Motor neuron (in vitro differentiated cells): ENCODE results near the gene CDH4. TPM values are rescaled to one million over a fixed set of nuclear protein-coding genes. Genes with fewer than 3 reads are reported as not detected.

ENCODE experiments used
- ATAC-seq, 8 experiments: fragments of 200-7000 bp; cut with Tn5 transposase; replicated peaks in 6 of 8; 2 replicates each; pipeline ENCODE4 v1.8.0; 2021; ENCODE audit warnings: mild to moderate bottlenecking in 8 of 8, moderate library complexity in 8 of 8
- H3K27ac ChIP-seq, 2 donors: fragments of 250-450 bp; sonication (Bioruptor Pico); 2 replicates each; pipeline ENCODE4 v1.9.0; 2021; ENCODE audit warnings: antibody characterized with exemption in 2 of 2, mild to moderate bottlenecking in 2 of 2, moderate library complexity in 1 of 2
- H3K4me1 ChIP-seq, 2 donors: fragments of 250-450 bp; sonication (Bioruptor Pico); replicated peaks in 1 of 2; 2 replicates each; pipeline ENCODE4 v1.6.1; 2021; ENCODE audit warnings: antibody characterized with exemption in 2 of 2, mild to moderate bottlenecking in 2 of 2, moderate library complexity in 1 of 2
- H3K4me3 ChIP-seq, 5 donors: fragments of 250-450 bp; sonication (Bioruptor Pico); 2 replicates each; pipeline ENCODE4 v1.9.0; 2021; ENCODE audit warnings: antibody characterized with exemption in 5 of 5, mild to moderate bottlenecking in 5 of 5, moderate library complexity in 4 of 5
- WGBS, 10 experiments: fragments of 450-650 bp; shearing (Covaris generic); methylation state at CpG; one replicate each; pipeline ENCODE4 v1.0.0; 2022; 5-methylcytosine and 5-hydroxymethylcytosine counted together
- in situ Hi-C, 9 experiments: fragments of 400-800 bp; cut with MboI; loops; one replicate each; pipeline ENCODE4 v1.15.0; 2021; ENCODE audit warnings: low sequenced_read_pairs in 9 of 9, low pct_unique_long_range_greater_than_20kb in 2 of 9; ENCODE audit not compliant: unreplicated experiment in 9 of 9
- total RNA-seq, 8 experiments: library from RNA; unstranded; fragments of 300-600 nt; gene quantifications; 2 replicates each; pipeline versions ENCODE4 v1.2.3 to v1.2.4, GENCODE V29; 2022

CDH4 gene
- total RNA-seq, 8 experiments from 2014 or later = 2.4 to 41.6 (median 12.9) TPM

GRCh38 chr20:61907081-61907891, 655.2 kb downstream of the CDH4 start:
- peaks cover 11 to 14% of the 10 kb centered on the region in 2 donors for H3K4me1 ChIP-seq
- H3K27ac ChIP-seq = no peak overlapping the region
- H3K4me3 ChIP-seq = no peak overlapping the region
- 89 to 100% methylated on average over 1 to 7 of the region's 24 CpGs; no CpG with 5 or more reads in 8 of the 10 experiments for WGBS, 10 experiments
- ATAC-seq = peak in 5 of 8 experiments; percentile 12 to 24 (median 18)
- in situ Hi-C loops = no loop called here

DNA sequence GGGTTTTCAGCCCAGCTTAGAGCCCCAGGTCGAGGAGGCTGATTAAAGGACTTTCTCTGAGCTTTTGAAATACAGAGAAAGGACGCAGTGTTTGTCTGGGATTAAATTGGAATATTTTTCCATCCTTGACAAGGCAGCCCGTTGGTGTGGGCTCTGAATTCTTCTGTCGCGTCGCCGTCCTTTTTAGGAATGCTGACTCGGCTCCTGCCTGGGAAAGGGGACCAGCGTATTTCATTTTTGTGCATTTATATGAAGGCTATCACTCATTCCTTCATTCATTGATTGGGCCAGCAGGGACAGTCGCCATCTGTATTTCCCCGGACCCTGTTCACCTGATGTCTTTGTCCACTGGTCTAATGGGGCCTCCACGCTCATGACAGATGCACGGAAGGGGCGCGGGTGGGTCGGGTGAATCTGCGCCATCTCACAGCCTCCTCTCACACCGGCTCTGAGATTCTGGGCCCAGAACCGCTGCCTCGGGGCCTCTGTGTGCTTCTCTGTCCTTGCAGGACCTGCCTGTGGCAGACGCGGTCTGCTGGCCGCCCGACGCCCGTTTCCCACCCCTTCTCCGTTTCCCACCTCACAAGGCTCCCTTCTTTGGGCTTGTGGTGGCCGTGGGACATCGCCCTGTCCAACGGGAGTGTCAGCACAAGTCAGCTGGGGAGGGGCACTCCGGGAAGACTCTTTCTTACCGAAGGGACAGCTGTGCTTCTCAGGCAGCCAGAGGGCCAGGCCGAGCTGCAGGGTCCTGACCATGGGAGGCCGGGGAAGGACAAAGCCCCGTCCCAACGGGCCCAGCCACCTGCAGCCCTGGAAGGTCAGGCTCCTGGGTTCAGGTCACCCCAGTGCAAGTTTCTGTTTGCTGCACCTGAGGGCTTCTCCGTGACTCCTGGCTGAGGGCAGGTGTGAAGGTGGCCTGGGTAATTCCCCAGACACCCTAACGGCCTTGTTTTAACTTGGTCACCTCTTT, 656.3 kb downstream of the CDH4 start:
- no peak overlapping the region for H3K27ac ChIP-seq
- H3K4me1 ChIP-seq = peaks cover 8 to 12% of the 10 kb centered on the region in 2 donors
- in situ Hi-C loops = no loop called here
- peak in 3 of 8 experiments; percentile 3 to 24 (median 5) for ATAC-seq
- 20 to 100% (median 83%) methylated on average over 1 to 17 of the region's 38 CpGs; no CpG with 5 or more reads in 1 of the 10 experiments for WGBS, 10 experiments
- no peak overlapping the region for H3K4me3 ChIP-seq

GRCh38 chr20:61909028-61909427, 657.0 kb downstream of the CDH4 start:
- in situ Hi-C loops = no loop called here
- 0 to 100% (median 91%) methylated on average over 2 to 6 of the region's 9 CpGs; no CpG with 5 or more reads in 4 of the 10 experiments for WGBS, 10 experiments

DNA sequence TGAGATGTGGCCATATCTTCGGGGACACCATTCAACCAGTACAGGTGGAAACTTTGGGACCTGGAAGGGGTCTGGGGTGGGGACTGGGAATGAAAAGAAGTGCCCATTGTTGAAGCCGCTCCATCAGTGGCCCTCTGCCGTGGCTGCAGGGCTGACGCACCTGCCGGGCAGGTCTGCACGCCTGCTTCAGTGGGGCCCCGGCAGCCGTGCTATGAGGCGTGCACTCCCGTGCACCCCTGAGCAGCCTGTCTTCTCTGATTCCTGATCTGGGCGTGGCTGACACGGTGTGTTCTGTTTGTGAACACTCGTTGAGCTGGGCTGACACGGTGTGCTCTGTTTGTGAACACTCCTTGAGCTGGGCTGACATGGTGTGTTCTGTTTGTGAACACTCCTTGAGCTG, 657.8 kb downstream of the CDH4 start:
- no peak overlapping the region for H3K27ac ChIP-seq
- in situ Hi-C loops = no loop called here

More at GRCh38 chr20:61909028-61909427, 657.0 kb downstream of the CDH4 start:
- no peak overlapping the region for H3K4me3 ChIP-seq
- peaks cover 8 to 12% of the 10 kb centered on the region in 2 donors for H3K4me1 ChIP-seq
- no peak for ATAC-seq
- no peak overlapping the region for H3K27ac ChIP-seq

DNA sequence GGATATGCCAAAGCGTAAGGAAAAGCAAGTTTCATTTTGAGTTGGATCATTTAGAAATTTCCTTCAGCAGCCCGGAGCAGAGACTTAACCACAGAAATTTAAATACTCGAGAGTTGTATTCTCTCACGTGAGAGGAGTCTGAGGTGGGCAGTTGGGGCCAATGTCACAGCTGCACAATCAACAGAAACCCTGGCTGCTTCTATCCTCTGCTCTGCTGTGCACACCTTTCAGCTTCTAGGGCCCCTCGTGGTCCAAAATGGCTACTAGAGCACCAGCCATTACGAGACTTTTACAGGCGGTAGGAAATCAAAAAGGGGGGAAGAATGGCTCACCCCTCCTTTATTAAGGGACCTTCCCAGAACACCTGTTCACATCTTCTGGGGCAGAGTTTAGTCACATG, 659.8 kb downstream of the CDH4 start:
- WGBS, 10 experiments = 32 to 93% (median 62%) methylated on average over 3 to 7 of the region's 7 CpGs
- no peak for ATAC-seq
- peaks cover 8 to 14% of the 10 kb centered on the region in 2 donors for H3K4me1 ChIP-seq
- H3K4me3 ChIP-seq = no peak overlapping the region
- no peak overlapping the region for H3K27ac ChIP-seq
- in situ Hi-C loops = no loop called here

More for the DNA sequence above, 657.8 kb downstream of the CDH4 start:
- H3K4me1 ChIP-seq = peaks cover 8 to 12% of the 10 kb centered on the region in 2 donors
- ATAC-seq = no peak
- WGBS, 10 experiments = 88 to 100% (median 100%) methylated on average over 2 to 7 of the region's 14 CpGs; no CpG with 5 or more reads in 7 of the 10 experiments
- H3K4me3 ChIP-seq = no peak overlapping the region

- H3K4me3 ChIP-seq = no peak overlapping the region
- H3K27ac ChIP-seq = no peak overlapping the region
- WGBS, 10 experiments = 6 to 100% (median 84%) methylated on average over 1 to 9 of the region's 21 CpGs
- H3K4me1 ChIP-seq = peaks cover 11 to 20% of the 10 kb centered on the region in 2 donors
- no peak for ATAC-seq
- in situ Hi-C loops = no loop called here
Observed at GRCh38 chr20:61912665-61913422, 660.8 kb downstream of the CDH4 start.

- in situ Hi-C loops = no loop called here
- H3K4me3 ChIP-seq = no peak overlapping the region
- H3K4me1 ChIP-seq = peaks cover 12 to 20% of the 10 kb centered on the region in 2 donors
- 27 to 100% (median 70%) methylated on average over 1 to 5 of the region's 18 CpGs; no CpG with 5 or more reads in 3 of the 10 experiments for WGBS, 10 experiments
- no peak overlapping the region for H3K27ac ChIP-seq
- no peak for ATAC-seq
Observed at GRCh38 chr20:61913423-61914225, 661.6 kb downstream of the CDH4 start.

GRCh38 chr20:61915101-61915500, 663.0 kb downstream of the CDH4 start:
- Histone ChIP-seq H3K4me1 (peaks cover 14 to 20% of the 10 kb centered on the region in 2 donors), H3K4me3 (no peak overlapping the region), H3K27ac (no peak overlapping the region)
- no peak for ATAC-seq
- in situ Hi-C loops = no loop called here
- WGBS, 10 experiments = 0 to 100% (median 96%) methylated on average over 1 to 3 of the region's 7 CpGs; no CpG with 5 or more reads in 5 of the 10 experiments

- peaks cover 14 to 20% of the 10 kb centered on the region in 2 donors for H3K4me1 ChIP-seq
- in situ Hi-C loops = no loop called here
- 0 to 100% (median 85%) methylated on average over 1 to 5 of the region's 6 CpGs; no CpG with 5 or more reads in 2 of the 10 experiments for WGBS, 10 experiments
- H3K27ac ChIP-seq = no peak overlapping the region
- ATAC-seq = no peak
- H3K4me3 ChIP-seq = no peak overlapping the region
Observed at GRCh38 chr20:61916318-61916891, 664.3 kb downstream of the CDH4 start.

GRCh38 chr20:61917474-61918145, 665.5 kb downstream of the CDH4 start:
- H3K27ac ChIP-seq = peak overlapping the region; percentile 82 to 86
- 36 to 77% (median 59%) methylated on average over 4 to 12 of the region's 20 CpGs; no CpG with 5 or more reads in 3 of the 10 experiments for WGBS, 10 experiments
- in situ Hi-C loops = no loop called here
- peaks cover 14 to 24% of the 10 kb centered on the region in 2 donors for H3K4me1 ChIP-seq
- no peak overlapping the region for H3K4me3 ChIP-seq
- ATAC-seq = peak in 5 of 8 experiments; percentile 68 to 94 (median 88)

GRCh38 chr20:61918548-61918947, 666.5 kb downstream of the CDH4 start:
- in situ Hi-C loops = no loop called here
- H3K4me1 ChIP-seq = peaks cover 14 to 24% of the 10 kb centered on the region in 2 donors
- H3K27ac ChIP-seq = peak overlapping the region; percentile 82 to 86
- no peak for ATAC-seq
- no peak overlapping the region for H3K4me3 ChIP-seq
- 45 to 100% (median 93%) methylated on average over 1 to 5 of the region's 12 CpGs; no CpG with 5 or more reads in 5 of the 10 experiments for WGBS, 10 experiments
